HL-60 (cell line): ENCODE data around the gene FANCI.

Source experiments
- DNase-seq, 2 experiments: peaks; one replicate each; pipeline ENCODE4 v3.0.0-alpha.2; 2010 to 2020; ENCODE audit warnings: low read depth in 1 of 2, low spot score in 1 of 2
- H3K27ac ChIP-seq: fragments of 250-450 bp; sonication (Bioruptor Pico); replicated peaks from 2 replicates; pipeline ENCODE4 v1.5.1; 2020; ENCODE audit warnings: mild to moderate bottlenecking, moderate library complexity
- H3K27me3 ChIP-seq: fragments of 250-450 bp; sonication (Bioruptor Pico); 2 replicates; pipeline ENCODE4 v1.5.1; 2021; ENCODE audit warnings: mild to moderate bottlenecking, moderate library complexity; ENCODE audit not compliant: insufficient read depth, poor library complexity, severe bottlenecking
- H3K4me3 ChIP-seq: replicated peaks from 2 replicates; pipeline ENCODE4 v1.5.1; 2011; ENCODE audit warnings: mild to moderate bottlenecking, control low read depth, low read length; ENCODE audit not compliant: insufficient read depth
- GABPA ChIP-seq: IDR thresholded peaks from 2 replicates; pipeline ENCODE4 v1.6.1; 2012; ENCODE audit warnings: low read depth
- POLR2AphosphoS5 ChIP-seq: IDR thresholded peaks from 2 replicates; pipeline ENCODE4 v1.6.1; 2012; ENCODE audit warnings: low read depth
- SPI1 ChIP-seq: IDR thresholded peaks from 2 replicates; pipeline ENCODE4 v1.6.1; 2012; ENCODE audit warnings: low read depth, mild to moderate bottlenecking, borderline replicate concordance
- TF ChIP-seq, protein P1 (sequence below): IDR thresholded peaks from 2 replicates; pipeline ENCODE4 v1.6.1; 2012; ENCODE audit warnings: low read depth; ENCODE audit not compliant: insufficient replicate concordance
- TF ChIP-seq, protein P2 (sequence below): IDR thresholded peaks from one replicate; pipeline ENCODE4 v1.5.1; 2011; ENCODE audit warnings: low read length, control low read depth, inconsistent platforms; ENCODE audit not compliant: insufficient read depth

The FANCI gene

DNA sequence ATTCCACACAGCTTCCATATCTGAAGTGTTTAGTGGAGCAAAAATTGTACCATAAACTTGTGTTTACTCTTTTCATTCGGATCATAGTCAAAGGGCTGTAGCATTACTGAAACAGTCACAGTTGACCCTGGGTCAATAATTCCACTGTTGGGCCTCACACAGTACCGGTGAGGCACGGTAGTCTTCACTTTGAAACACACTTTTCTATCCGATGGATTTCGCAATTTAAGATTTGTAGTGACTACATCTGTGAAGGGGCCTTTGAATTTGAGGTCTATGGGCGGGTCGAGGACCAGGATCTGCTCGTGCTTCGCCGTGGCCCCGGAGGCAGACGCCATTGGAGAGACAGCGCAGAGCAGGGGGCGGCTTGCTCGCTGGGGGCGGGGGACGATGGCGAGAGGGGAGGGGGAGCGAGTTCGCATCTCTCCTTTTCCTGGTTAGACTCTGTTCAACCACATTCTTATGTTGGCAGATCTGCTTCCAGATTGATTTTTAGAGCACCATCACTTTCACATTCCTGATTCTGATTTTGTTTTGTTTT is 42.2 kb upstream of the FANCI start:
- Histone ChIP-seq H3K4me3 (no peak overlapping the region), H3K27me3 (no peaks in the 10 kb centered on the region), H3K27ac (no peak overlapping the region)
- DNase-seq: no peak
- TF ChIP-seq, protein P1, sequence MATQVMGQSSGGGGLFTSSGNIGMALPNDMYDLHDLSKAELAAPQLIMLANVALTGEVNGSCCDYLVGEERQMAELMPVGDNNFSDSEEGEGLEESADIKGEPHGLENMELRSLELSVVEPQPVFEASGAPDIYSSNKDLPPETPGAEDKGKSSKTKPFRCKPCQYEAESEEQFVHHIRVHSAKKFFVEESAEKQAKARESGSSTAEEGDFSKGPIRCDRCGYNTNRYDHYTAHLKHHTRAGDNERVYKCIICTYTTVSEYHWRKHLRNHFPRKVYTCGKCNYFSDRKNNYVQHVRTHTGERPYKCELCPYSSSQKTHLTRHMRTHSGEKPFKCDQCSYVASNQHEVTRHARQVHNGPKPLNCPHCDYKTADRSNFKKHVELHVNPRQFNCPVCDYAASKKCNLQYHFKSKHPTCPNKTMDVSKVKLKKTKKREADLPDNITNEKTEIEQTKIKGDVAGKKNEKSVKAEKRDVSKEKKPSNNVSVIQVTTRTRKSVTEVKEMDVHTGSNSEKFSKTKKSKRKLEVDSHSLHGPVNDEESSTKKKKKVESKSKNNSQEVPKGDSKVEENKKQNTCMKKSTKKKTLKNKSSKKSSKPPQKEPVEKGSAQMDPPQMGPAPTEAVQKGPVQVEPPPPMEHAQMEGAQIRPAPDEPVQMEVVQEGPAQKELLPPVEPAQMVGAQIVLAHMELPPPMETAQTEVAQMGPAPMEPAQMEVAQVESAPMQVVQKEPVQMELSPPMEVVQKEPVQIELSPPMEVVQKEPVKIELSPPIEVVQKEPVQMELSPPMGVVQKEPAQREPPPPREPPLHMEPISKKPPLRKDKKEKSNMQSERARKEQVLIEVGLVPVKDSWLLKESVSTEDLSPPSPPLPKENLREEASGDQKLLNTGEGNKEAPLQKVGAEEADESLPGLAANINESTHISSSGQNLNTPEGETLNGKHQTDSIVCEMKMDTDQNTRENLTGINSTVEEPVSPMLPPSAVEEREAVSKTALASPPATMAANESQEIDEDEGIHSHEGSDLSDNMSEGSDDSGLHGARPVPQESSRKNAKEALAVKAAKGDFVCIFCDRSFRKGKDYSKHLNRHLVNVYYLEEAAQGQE: no peak
- TF ChIP-seq POLR2AphosphoS5: no peak
- no peak for TF ChIP-seq SPI1
- TF ChIP-seq, protein P2, sequence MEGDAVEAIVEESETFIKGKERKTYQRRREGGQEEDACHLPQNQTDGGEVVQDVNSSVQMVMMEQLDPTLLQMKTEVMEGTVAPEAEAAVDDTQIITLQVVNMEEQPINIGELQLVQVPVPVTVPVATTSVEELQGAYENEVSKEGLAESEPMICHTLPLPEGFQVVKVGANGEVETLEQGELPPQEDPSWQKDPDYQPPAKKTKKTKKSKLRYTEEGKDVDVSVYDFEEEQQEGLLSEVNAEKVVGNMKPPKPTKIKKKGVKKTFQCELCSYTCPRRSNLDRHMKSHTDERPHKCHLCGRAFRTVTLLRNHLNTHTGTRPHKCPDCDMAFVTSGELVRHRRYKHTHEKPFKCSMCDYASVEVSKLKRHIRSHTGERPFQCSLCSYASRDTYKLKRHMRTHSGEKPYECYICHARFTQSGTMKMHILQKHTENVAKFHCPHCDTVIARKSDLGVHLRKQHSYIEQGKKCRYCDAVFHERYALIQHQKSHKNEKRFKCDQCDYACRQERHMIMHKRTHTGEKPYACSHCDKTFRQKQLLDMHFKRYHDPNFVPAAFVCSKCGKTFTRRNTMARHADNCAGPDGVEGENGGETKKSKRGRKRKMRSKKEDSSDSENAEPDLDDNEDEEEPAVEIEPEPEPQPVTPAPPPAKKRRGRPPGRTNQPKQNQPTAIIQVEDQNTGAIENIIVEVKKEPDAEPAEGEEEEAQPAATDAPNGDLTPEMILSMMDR: no peak
- TF ChIP-seq GABPA: no peak

DNA sequence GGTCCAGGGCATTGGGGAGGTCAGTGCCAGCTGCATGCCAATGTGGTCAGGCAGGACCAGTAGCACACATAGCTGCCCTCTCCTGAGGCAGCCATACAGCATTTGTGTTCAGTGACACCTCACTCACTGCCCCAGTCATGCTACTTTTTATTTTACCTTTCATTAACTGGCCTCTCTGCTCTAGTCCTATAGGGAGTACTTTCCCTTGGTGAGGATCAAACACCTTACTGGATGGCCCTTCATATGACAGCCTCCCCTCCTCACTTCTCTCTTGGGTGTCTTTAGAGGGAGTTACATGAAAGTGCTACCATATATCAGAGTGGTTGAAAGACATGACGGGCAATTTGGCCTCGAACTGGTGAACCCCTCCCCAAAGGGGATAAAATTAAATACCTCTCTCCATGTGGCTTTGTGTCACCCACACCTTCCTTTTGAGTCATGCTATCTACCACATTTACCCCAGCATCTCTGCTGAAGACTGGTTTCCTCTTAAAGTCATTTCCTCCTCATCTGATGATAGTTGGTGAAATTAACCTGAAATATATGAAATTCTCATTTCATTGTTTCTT is 40.0 kb upstream of the FANCI start:
- no peak for DNase-seq
- Histone ChIP-seq H3K27ac (no peak overlapping the region), H3K27me3 (no peaks in the 10 kb centered on the region), H3K4me3 (no peak overlapping the region)
- TF ChIP-seq POLR2AphosphoS5 (no peak), GABPA (no peak), SPI1 (no peak)
- TF ChIP-seq, protein P1: no peak
- TF ChIP-seq, protein P2: no peak

DNA sequence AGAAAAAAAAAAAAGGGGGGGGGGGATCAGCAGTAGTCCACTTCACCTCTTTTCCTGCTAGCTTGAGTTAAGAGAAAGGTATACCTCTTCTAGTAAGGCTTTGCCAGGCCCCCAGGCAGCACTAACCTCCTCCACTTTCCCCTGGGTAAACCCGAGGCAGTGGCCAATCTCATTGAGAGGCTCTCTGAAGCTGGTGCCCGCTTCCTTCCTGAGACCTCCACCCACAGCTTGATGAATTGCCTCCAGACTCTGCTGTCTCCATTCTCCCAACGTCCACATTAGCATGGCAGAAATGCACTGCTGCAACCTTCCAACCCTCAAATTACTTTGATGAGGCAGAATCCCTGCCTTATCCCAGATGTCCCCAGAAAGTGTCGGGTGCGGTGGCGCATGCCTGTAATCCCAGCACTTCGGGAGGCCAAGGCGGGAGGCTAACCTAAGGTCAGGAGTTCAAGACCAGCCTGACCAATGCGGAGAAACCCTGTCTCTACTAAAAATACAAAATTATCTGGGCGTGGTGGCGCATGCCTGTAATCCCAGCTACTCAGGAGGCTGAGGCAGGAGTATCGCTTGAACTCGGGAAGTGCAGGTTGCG is 37.7 kb upstream of the FANCI start:
- no peak for DNase-seq
- no peaks in the 10 kb centered on the region for H3K27me3 ChIP-seq
- no peak overlapping the region for H3K4me3 ChIP-seq
- no peak overlapping the region for H3K27ac ChIP-seq
- TF ChIP-seq, protein P2: no peak
- no peak for TF ChIP-seq SPI1
- TF ChIP-seq, protein P1: no peak
- no peak for TF ChIP-seq GABPA
- TF ChIP-seq POLR2AphosphoS5: no peak
